ENCODE data around the gene ASCC2. TPM values are rescaled to one million over a fixed set of nuclear protein-coding genes. Genes with fewer than 3 reads are reported as not detected.

The ASCC2 gene
- total and polyA plus RNA-seq, 2 of the 4 experiments (the other 2 are of a cell fraction): 40.0 to 62.2 TPM

- no peaks in the 10 kb centered on the region for H4K20me1 ChIP-seq (ENCODE audit: insufficient read depth, low read length)
- dilution Hi-C loops (cut with HindIII; ENCODE audit: low sequenced_read_pairs, unreplicated experiment): no loop called here
- H3K9ac ChIP-seq (ENCODE audit: low read depth, low read length): no peak overlapping the region
- no peak overlapping the region for H2BK15ac ChIP-seq (ENCODE audit: low read depth, low read length)
- BruUV-seq (replicated peaks): TSS peak; percentile 87
- no peak overlapping the region for H3K18ac ChIP-seq (ENCODE audit: low read depth, low read length)
- no peaks in the 10 kb centered on the region for H3K9me3 ChIP-seq (ENCODE audit: control insufficient read depth, insufficient read depth, low read length)
- no peak overlapping the region for H3K56ac ChIP-seq (ENCODE audit: extremely low read depth, insufficient read depth, low read length)
- no peak for TF ChIP-seq FOS (IDR thresholded peaks at IDR 0.05; ENCODE audit: low read depth, low read length)
- H2BK120ac ChIP-seq (ENCODE audit: low read depth, low read length): no peak overlapping the region
- no peak overlapping the region for H3K14ac ChIP-seq (replicated peaks; ENCODE audit: low read depth, low read length)
- H2AK9ac ChIP-seq (replicated peaks; ENCODE audit: low read depth, low read length, poor library complexity): no peak overlapping the region
- H2AFZ ChIP-seq (replicated peaks; ENCODE audit: low read length, poor library complexity): no peak overlapping the region
- peaks cover 52% of the 10 kb centered on the region for H3K36me3 ChIP-seq (ENCODE audit: control insufficient read depth, insufficient read depth, low read length)
- no peak for ATAC-seq (ENCODE audit: low read depth)
- DNase-seq: no peak
- H2AK5ac ChIP-seq (ENCODE audit: low read depth, low read length): no peak overlapping the region
- H4K5ac ChIP-seq (ENCODE audit: low read depth, low read length): no peak overlapping the region
- no peak overlapping the region for H4K91ac ChIP-seq (ENCODE audit: insufficient read depth, low read depth, low read length)
- CTCF ChIA-PET: no interaction called here
- no peak overlapping the region for H3K4me2 ChIP-seq (ENCODE audit: low read depth, low read length)
- H3K27me3 ChIP-seq (ENCODE audit: control insufficient read depth, insufficient read depth, low read length): no peaks in the 10 kb centered on the region
- H2BK20ac ChIP-seq (ENCODE audit: low read depth, low read length): no peak overlapping the region
- POLR2A ChIA-PET (ENCODE audit: unreplicated experiment): interaction anchor here (0.6 kb wide), 1 partner anchor 1930 kb away, joined by 3 read pairs; no protein-coding TSS in a partner anchor
- H2BK5ac ChIP-seq (ENCODE audit: low read depth, low read length, poor library complexity, severe bottlenecking): no peak overlapping the region
- no peaks in the 10 kb centered on the region for H3K9me1 ChIP-seq (ENCODE audit: insufficient read depth, low read length)
- H3K4ac ChIP-seq (ENCODE audit: low read depth, low read length): no peak overlapping the region
- peaks cover 2% of the 10 kb centered on the region; the same call in 1 of the 2 replicates for H3K4me1 ChIP-seq (ENCODE audit: control insufficient read depth, insufficient read depth, low read length)
- in situ Hi-C loops (cut with MboI; ENCODE audit: low sequenced_read_pairs): no loop called here
- H3K4me3 ChIP-seq (ENCODE audit: insufficient read depth, low read depth, low read length): no peak overlapping the region
- no peaks in the 10 kb centered on the region for H3K79me1 ChIP-seq (ENCODE audit: low read depth in 1 of 2, low read length in 2 of 2)
- H4K8ac ChIP-seq (ENCODE audit: low read depth in 2 of 2, low read length in 2 of 2): no peak overlapping the region
- H3K23ac ChIP-seq (ENCODE audit: low read depth, low read length): no peak overlapping the region
- 95% methylated on average over 17 of the region's 27 CpGs; no CpG with 5 or more reads in 1 of the 2 experiments for WGBS, 2 experiments (ENCODE audit: extremely low coverage in 2 of 2, insufficient read length in 1 of 2)
- no peak overlapping the region for H3K27ac ChIP-seq (ENCODE audit: insufficient read depth, low read length)
- intact Hi-C loops (cut with micrococcal nuclease): no loop called here
Observed at GRCh38 chr22:29788339-29789279, 49.5 kb downstream of the ASCC2 start.

Measured in IMR-90 (cell line).